Measurements from ENCODE around the gene ZNF318.

GRCh38 chr6:43286456-43286979, 82.9 kb downstream of the ZNF318 start:
- no peak for TF ChIP-seq CTCF (IDR thresholded peaks at IDR 0.05)
- no peak for TF ChIP-seq EZH2 (IDR thresholded peaks at IDR 0.05; ENCODE audit: borderline replicate concordance, insufficient read depth, low read depth, low read length, poor library complexity, severe bottlenecking)

Measured in B cell (primary cell).